Measurements from ENCODE around the gene BCR. TPM values are rescaled to one million over a fixed set of nuclear protein-coding genes. Genes with fewer than 3 reads are reported as not detected.
A peak's percentile ranks its signal among the peaks of the same experiment; 100 is the strongest.
"Not testable (repeated sequence)": the region's sequence is repeated elsewhere in the genome, so short reads cannot be mapped to it uniquely, and the experiment has no call there.

BCR gene
- total and polyA plus RNA-seq, 2 of the 13 experiments (the other 11 are each of a cell fraction or from before 2014, with no cell fraction given): 19.9 to 33.6 TPM

GRCh38 chr22:23322497-23323080 lies 142.3 kb downstream of the BCR start:
- H3K79me2 ChIP-seq (ENCODE audit: insufficient read depth, low read length); H3K9ac ChIP-seq (ENCODE audit: insufficient read depth, low read depth, low read length); H3K36me3 ChIP-seq (replicated peaks in 1 of 2; ENCODE audit: control insufficient read depth in 1 of 2, insufficient read depth in 2 of 2, low read length in 2 of 2); H3K4me3 ChIP-seq (replicated peaks in 1 of 3; ENCODE audit: insufficient read depth in 1 of 3, low read depth in 2 of 3, low read length in 3 of 3); H3K27ac ChIP-seq (ENCODE audit: extremely low read length, insufficient read depth, low read length); H4K20me1 ChIP-seq (ENCODE audit: insufficient read depth, low read length); H3K27me3 ChIP-seq (ENCODE audit: control insufficient read depth in 1 of 2, insufficient read depth in 2 of 2, low read length in 2 of 2); BruUV-seq (replicated peaks); H3K9me3 ChIP-seq (ENCODE audit: low read length); FAIRE-seq; in situ Hi-C loops (cut with HindIII; ENCODE audit: extremely low pct_ligation_motif_present, low pct_unique_long_range_greater_than_20kb); H3K4me1 ChIP-seq (ENCODE audit: insufficient read depth, low read length); POLR2A ChIA-PET; H2AFZ ChIP-seq (ENCODE audit: low read length): not testable (repeated sequence)
- peak; percentile 63 for TF ChIP-seq STAG1 (CRISPR knock-in tag; IDR thresholded peaks at IDR 0.05)
- peak; percentile 26; the same call in 1 of the 2 replicates for TF ChIP-seq ZFX (CRISPR knock-in tag; IDR thresholded peaks at IDR 0.05; ENCODE audit: low read depth)
- 0 out of 2 replicates have a peak, but pooled peaks have one; percentile 16 for TF ChIP-seq HNF4A (CRISPR knock-in tag; IDR thresholded peaks at IDR 0.05)
- TF ChIP-seq TEAD3 (CRISPR knock-in tag; optimal IDR thresholded peaks at IDR 0.05; ENCODE audit: borderline replicate concordance): peak; percentile 25
- TF ChIP-seq, protein P1, sequence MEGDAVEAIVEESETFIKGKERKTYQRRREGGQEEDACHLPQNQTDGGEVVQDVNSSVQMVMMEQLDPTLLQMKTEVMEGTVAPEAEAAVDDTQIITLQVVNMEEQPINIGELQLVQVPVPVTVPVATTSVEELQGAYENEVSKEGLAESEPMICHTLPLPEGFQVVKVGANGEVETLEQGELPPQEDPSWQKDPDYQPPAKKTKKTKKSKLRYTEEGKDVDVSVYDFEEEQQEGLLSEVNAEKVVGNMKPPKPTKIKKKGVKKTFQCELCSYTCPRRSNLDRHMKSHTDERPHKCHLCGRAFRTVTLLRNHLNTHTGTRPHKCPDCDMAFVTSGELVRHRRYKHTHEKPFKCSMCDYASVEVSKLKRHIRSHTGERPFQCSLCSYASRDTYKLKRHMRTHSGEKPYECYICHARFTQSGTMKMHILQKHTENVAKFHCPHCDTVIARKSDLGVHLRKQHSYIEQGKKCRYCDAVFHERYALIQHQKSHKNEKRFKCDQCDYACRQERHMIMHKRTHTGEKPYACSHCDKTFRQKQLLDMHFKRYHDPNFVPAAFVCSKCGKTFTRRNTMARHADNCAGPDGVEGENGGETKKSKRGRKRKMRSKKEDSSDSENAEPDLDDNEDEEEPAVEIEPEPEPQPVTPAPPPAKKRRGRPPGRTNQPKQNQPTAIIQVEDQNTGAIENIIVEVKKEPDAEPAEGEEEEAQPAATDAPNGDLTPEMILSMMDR (CRISPR knock-in tag; IDR thresholded peaks at IDR 0.05): peak; percentile 55
- TF ChIP-seq SMC3 (IDR thresholded peaks at IDR 0.05; ENCODE audit: low read length): peak; percentile 68
- peak overlapping the region; percentile 18; the same call in 1 of the 2 replicates for H3K4me2 ChIP-seq (ENCODE audit: low read depth, low read length)
- peak; percentile 43 for DNase-seq (ENCODE audit: low spot score)
- CTCF ChIA-PET (ENCODE audit: low intra/inter-chr PET ratio, low total read pairs): interaction anchor here (1.5 kb wide), 1 partner anchor 63 kb away, joined by 14 read pairs; no protein-coding TSS in a partner anchor
- WGBS (ENCODE audit: low lambda C conversion rate): 34% methylated on average over 16 of the region's 19 CpGs
- peak; percentile 57; the same call in 2 of the 3 replicates for ATAC-seq
- intact Hi-C loops (cut with micrococcal nuclease; ENCODE audit: unreplicated experiment): loop anchor here (1.0 to 2.0 kb wide), 2 partner anchors 64 to 217 kb away; no protein-coding TSS in a partner anchor

DNA sequence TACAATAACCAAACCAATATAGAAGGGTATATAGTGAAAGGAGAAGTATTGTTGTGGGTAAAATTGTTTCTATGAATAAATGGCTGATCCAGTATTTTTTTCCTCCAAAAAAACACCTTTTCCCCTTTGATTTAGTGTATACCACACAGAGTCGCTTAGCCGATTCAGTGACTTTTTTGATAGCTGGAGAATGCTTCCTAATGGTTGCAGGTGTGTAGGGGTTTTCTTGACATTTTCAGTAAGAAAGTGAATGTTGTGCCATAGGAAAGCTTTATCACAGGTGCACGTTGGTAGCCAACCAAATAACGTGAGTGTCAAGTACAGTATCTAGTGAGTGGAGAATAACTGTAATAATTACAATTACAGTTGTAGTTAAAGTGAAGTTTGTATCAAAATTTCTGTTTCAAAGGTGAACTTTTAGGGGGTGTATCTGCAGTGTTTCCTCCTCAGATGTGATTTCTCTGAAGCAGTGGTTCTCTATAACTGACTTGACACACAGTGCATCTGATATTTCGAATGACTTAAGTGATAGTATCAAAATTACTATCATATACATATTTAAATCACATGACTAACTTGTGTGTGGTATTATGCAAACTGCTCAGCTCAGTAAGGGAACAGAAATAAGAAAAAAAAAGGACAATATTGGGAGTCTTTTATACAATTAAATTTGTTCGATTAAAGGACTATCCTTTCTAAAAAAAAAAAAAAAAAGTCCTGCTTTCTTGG lies 143.8 kb downstream of the BCR start:
- H3K4me1 ChIP-seq (ENCODE audit: insufficient read depth, low read length); CTCF ChIA-PET (ENCODE audit: low intra/inter-chr PET ratio, low total read pairs); POLR2A ChIA-PET; H2AFZ ChIP-seq (ENCODE audit: low read length); ATAC-seq; H3K4me3 ChIP-seq (replicated peaks in 1 of 3; ENCODE audit: insufficient read depth in 1 of 3, low read depth in 2 of 3, low read length in 3 of 3); H4K20me1 ChIP-seq (ENCODE audit: insufficient read depth, low read length); FAIRE-seq; BruUV-seq (replicated peaks); H3K9me3 ChIP-seq (ENCODE audit: low read length); H3K27me3 ChIP-seq (ENCODE audit: control insufficient read depth in 1 of 2, insufficient read depth in 2 of 2, low read length in 2 of 2); H3K9ac ChIP-seq (ENCODE audit: insufficient read depth, low read depth, low read length); in situ Hi-C loops (cut with HindIII; ENCODE audit: extremely low pct_ligation_motif_present, low pct_unique_long_range_greater_than_20kb); H3K36me3 ChIP-seq (replicated peaks in 1 of 2; ENCODE audit: control insufficient read depth in 1 of 2, insufficient read depth in 2 of 2, low read length in 2 of 2); DNase-seq (ENCODE audit: low spot score); H3K4me2 ChIP-seq (ENCODE audit: low read depth, low read length); H3K79me2 ChIP-seq (ENCODE audit: insufficient read depth, low read length); H3K27ac ChIP-seq (ENCODE audit: extremely low read length, insufficient read depth, low read length): not testable (repeated sequence)
- 33% methylated on average over 6 of the region's 6 CpGs for WGBS (ENCODE audit: low lambda C conversion rate)
- intact Hi-C loops (cut with micrococcal nuclease; ENCODE audit: unreplicated experiment): loop anchor here (2.0 kb wide), 1 partner anchor 63 kb away; no protein-coding TSS in a partner anchor
